Measurements from ENCODE around the gene DZANK1.

- TF ChIP-seq YY1 (IDR thresholded peaks at IDR 0.05; ENCODE audit: insufficient read depth, insufficient read length): no peak
- TF ChIP-seq SUZ12 (IDR thresholded peaks at IDR 0.05; ENCODE audit: extremely low read depth, insufficient read depth, insufficient read length): no peak
Measured at GRCh38 chr20:18436847-18437246, 30.0 kb downstream of the DZANK1 start.
